Hepatocyte (in vitro differentiated cells): ENCODE results near the gene SOX13. TPM values are rescaled to one million over a fixed set of nuclear protein-coding genes. Genes with fewer than 3 reads are reported as not detected.

ENCODE experiments used
- DNase-seq: peaks from one replicate; pipeline ENCODE4 v3.0.0-alpha.2; 2016; ENCODE audit warnings: low spot score
- H2AFZ ChIP-seq: fragments of 200-600 bp; sonication (generic); 2 replicates; pipeline ENCODE4 v1.6.0; 2016; ENCODE audit warnings: antibody characterized with exemption, mild to moderate bottlenecking
- H3K27ac ChIP-seq: fragments of 200-600 bp; sonication (generic); 2 replicates; pipeline ENCODE4 v1.5.1; 2016; ENCODE audit warnings: mild to moderate bottlenecking
- H3K27me3 ChIP-seq: fragments of 200-600 bp; sonication (generic); 2 replicates; pipeline ENCODE4 v1.6.1; 2016
- H3K36me3 ChIP-seq: fragments of 200-600 bp; sonication (generic); replicated peaks from 2 replicates; pipeline ENCODE4 v1.5.1; 2016; ENCODE audit warnings: low read depth; ENCODE audit not compliant: insufficient read depth
- H3K4me1 ChIP-seq: fragments of 200-600 bp; sonication (generic); 2 replicates; pipeline ENCODE4 v1.5.1; 2016; ENCODE audit warnings: mild to moderate bottlenecking, moderate library complexity; ENCODE audit not compliant: insufficient read depth
- H3K4me2 ChIP-seq: fragments of 200-600 bp; sonication (generic); 2 replicates; pipeline ENCODE4 v1.6.0; 2016
- H3K4me3 ChIP-seq: fragments of 200-600 bp; sonication (generic); 2 replicates; pipeline ENCODE4 v1.5.1; 2016; ENCODE audit warnings: mild to moderate bottlenecking
- H3K79me2 ChIP-seq: fragments of 200-600 bp; sonication (generic); 2 replicates; pipeline ENCODE4 v1.6.0; 2017; ENCODE audit warnings: mild to moderate bottlenecking
- H3K9me2 ChIP-seq: fragments of 200-600 bp; sonication (generic); replicated peaks from 2 replicates; pipeline ENCODE4 v1.6.0; 2017; ENCODE audit warnings: mild to moderate bottlenecking; ENCODE audit not compliant: insufficient read depth
- H3K9me3 ChIP-seq: fragments of 200-600 bp; sonication (generic); 2 replicates; pipeline ENCODE4 v1.5.1; 2016; ENCODE audit warnings: low read depth, mild to moderate bottlenecking
- H4K20me1 ChIP-seq: fragments of 200-600 bp; sonication (generic); 2 replicates; pipeline ENCODE4 v1.6.0; 2016; ENCODE audit warnings: mild to moderate bottlenecking; ENCODE audit not compliant: insufficient read depth, poor library complexity, severe bottlenecking
- CTCF ChIP-seq: fragments of 200-600 bp; sonication (generic); IDR thresholded peaks from 2 replicates; pipeline ENCODE4 v1.5.1; 2016; ENCODE audit warnings: antibody characterized with exemption, mild to moderate bottlenecking; ENCODE audit not compliant: poor library complexity
- EZH2 ChIP-seq: fragments of 200-600 bp; sonication (generic); IDR thresholded peaks from 2 replicates; pipeline ENCODE4 v1.6.1; 2016; ENCODE audit warnings: antibody characterized with exemption, mild to moderate bottlenecking, borderline replicate concordance
- EZH2phosphoT487 ChIP-seq: fragments of 200-600 bp; sonication (generic); IDR thresholded peaks from one replicate; pipeline ENCODE4 v1.6.1; 2018; ENCODE audit warnings: antibody characterized with exemption, mild to moderate bottlenecking, low read depth, moderate library complexity; ENCODE audit not compliant: unreplicated experiment, severe bottlenecking
- WGBS: methylation state at CpG from one replicate; pipeline ENCODE4 v1.1.6; 2016; ENCODE audit warnings: low lambda C conversion rate; ENCODE audit errors: missing lambda C conversion rate; 5-methylcytosine and 5-hydroxymethylcytosine counted together
- polyA plus RNA-seq: library from polyadenylated mRNA; unstranded; fragments of >200 nt; fragmentation: Nextera tagmentation; extraction: Ambion mirVana; gene quantifications from 2 replicates; pipeline ENCODE4 v1.2.1, GENCODE V29; 2016
- total RNA-seq: library from RNA; depleted of rRNA; stranded (reverse); fragments of >200 nt; gene quantifications from 2 replicates; pipeline ENCODE4 v1.2.3, GENCODE V29; 2014

SOX13 gene
- total and polyA plus RNA-seq, 2 experiments from 2014 or later = 11.9 to 22.3 TPM

- peak overlapping the region; percentile 71 for H3K4me2 ChIP-seq
- TF ChIP-seq CTCF = peak; percentile 87
- TF ChIP-seq EZH2phosphoT487 = no peak
- 49% methylated on average over 19 of the region's 29 CpGs for WGBS
These were observed 56.3 kb downstream of the SOX13 start for GRCh38 chr1:204128964-204129896.

GRCh38 chr1:204130178-204130577 is 57.3 kb downstream of the SOX13 start:
- Histone ChIP-seq H3K36me3 (no peaks in the 10 kb centered on the region), H3K4me2 (no peak overlapping the region), H3K9me3 (no peaks in the 10 kb centered on the region), H3K27me3 (no peaks in the 10 kb centered on the region), H3K4me3 (no peak overlapping the region), H3K27ac (no peak overlapping the region), H3K79me2 (no peaks in the 10 kb centered on the region), H3K4me1 (peaks cover 27% of the 10 kb centered on the region), H3K9me2 (no peaks in the 10 kb centered on the region), H4K20me1 (no peaks in the 10 kb centered on the region), H2AFZ (no peak overlapping the region)
- TF ChIP-seq EZH2 = no peak
- no peak for TF ChIP-seq CTCF
- TF ChIP-seq EZH2phosphoT487 = no peak
- no peak for DNase-seq
- WGBS = 95% methylated on average over 3 of the region's 4 CpGs

More at GRCh38 chr1:204128964-204129896, 56.3 kb downstream of the SOX13 start:
- Histone ChIP-seq H3K27me3 (no peaks in the 10 kb centered on the region), H3K79me2 (no peaks in the 10 kb centered on the region), H3K4me1 (peaks cover 27% of the 10 kb centered on the region), H3K4me3 (no peak overlapping the region), H3K36me3 (no peaks in the 10 kb centered on the region), H4K20me1 (no peaks in the 10 kb centered on the region), H3K27ac (peak overlapping the region; percentile 25), H3K9me2 (no peaks in the 10 kb centered on the region), H2AFZ (peak overlapping the region; percentile 23), H3K9me3 (no peaks in the 10 kb centered on the region)
- DNase-seq = peak; percentile 88

- no peak overlapping the region for H3K4me2 ChIP-seq
- TF ChIP-seq EZH2 = no peak
- no peak for TF ChIP-seq EZH2phosphoT487
- no peak for TF ChIP-seq CTCF
- H3K4me3 ChIP-seq = no peak overlapping the region
- peak; percentile 56 for DNase-seq
- no peaks in the 10 kb centered on the region for H3K9me3 ChIP-seq
- no peaks in the 10 kb centered on the region for H3K9me2 ChIP-seq
- H3K79me2 ChIP-seq = no peaks in the 10 kb centered on the region
- no peaks in the 10 kb centered on the region for H4K20me1 ChIP-seq
- peaks cover 27% of the 10 kb centered on the region for H3K4me1 ChIP-seq
- 75% methylated on average over 11 of the region's 11 CpGs for WGBS
- H3K27ac ChIP-seq = peak overlapping the region; percentile 60
- no peaks in the 10 kb centered on the region for H3K36me3 ChIP-seq
- no peaks in the 10 kb centered on the region for H3K27me3 ChIP-seq
- no peak overlapping the region for H2AFZ ChIP-seq
These were observed 58.3 kb downstream of the SOX13 start for GRCh38 chr1:204130981-204131892.
